Vagina (tissue), 2 donors: ENCODE measurements around the gene LYZ.

Experiments used
- CTCF ChIP-seq, 3 experiments: fragments of 450-650 bp in 2 of 3; fragments of 200-600 bp in 1 of 3; sonication (generic) in 1 of 3; IDR thresholded peaks; one replicate each; pipeline ENCODE4 v1.5.1; 2017 to 2019; ENCODE audit warnings: antibody characterized with exemption in 3 of 3, mild to moderate bottlenecking in 2 of 3, moderate library complexity in 2 of 3
- POLR2A ChIP-seq, 2 donors: fragments of 450-650 bp; IDR thresholded peaks; one replicate each; pipeline ENCODE4 v1.6.1; 2017; ENCODE audit warnings: antibody characterized with exemption in 2 of 2, mild to moderate bottlenecking in 2 of 2, moderate library complexity in 2 of 2
- POLR2AphosphoS5 ChIP-seq, 2 donors: sonication (generic); formaldehyde crosslinking; IDR thresholded peaks; one replicate each; pipeline ENCODE4 v1.9.0; 2017; ENCODE audit warnings: antibody characterized with exemption in 2 of 2, mild to moderate bottlenecking in 2 of 2, low read depth in 1 of 2; ENCODE audit not compliant: insufficient read depth in 1 of 2

- TF ChIP-seq CTCF (IDR thresholded peaks at IDR 0.05), result no peak
- TF ChIP-seq POLR2A (IDR thresholded peaks at IDR 0.05), result no peak
- TF ChIP-seq POLR2AphosphoS5 (IDR thresholded peaks at IDR 0.05; ENCODE audit: insufficient read depth in 1 of 2, low read depth in 1 of 2), result no peak
Observed at GRCh38 chr12:69328426-69328825, 19.8 kb upstream of the LYZ start.
